Measurements from ENCODE around the gene TRAPPC1. TPM values are rescaled to one million over a fixed set of nuclear protein-coding genes. Genes with fewer than 3 reads are reported as not detected.

TRAPPC1 gene
- total RNA-seq, 1 experiment from 2014 or later: 26.4 TPM

- DNase-seq: peak; percentile 84
- no TSS peak for BruUV-seq (replicated peaks)
- ATAC-seq: peak; percentile 9; the same call in 1 of the 2 replicates
Observed at GRCh38 chr17:7889166-7889955, 42.4 kb downstream of the TRAPPC1 start.

GRCh38 chr17:7888184-7888920 lies 43.4 kb downstream of the TRAPPC1 start, which contains the start of gene CHD3:
CHD3 (plus strand) TSS chr17:7888789; CDS start chr17:7889001, 212 bp downstream.
- peaks cover 28% of the 10 kb centered on the region for H3K4me1 ChIP-seq (ENCODE audit: insufficient read depth, low read length)
- intact Hi-C loops (cut with micrococcal nuclease): no loop called here

More at GRCh38 chr17:7889166-7889955, 42.4 kb downstream of the TRAPPC1 start:
- Histone ChIP-seq H3K36me3 (ENCODE audit: low read depth, low read length) (peaks cover 10% of the 10 kb centered on the region; the same call in 1 of the 2 replicates), H3K9me2 (replicated peaks; ENCODE audit: low read length) (no peaks in the 10 kb centered on the region), H2AFZ (ENCODE audit: low read length) (no peak overlapping the region), H4K20me1 (ENCODE audit: low read length) (no peaks in the 10 kb centered on the region), H3K9me3 (ENCODE audit: low read length) (no peaks in the 10 kb centered on the region), H3K27me3 (ENCODE audit: low read length) (no peaks in the 10 kb centered on the region), H3K9ac (ENCODE audit: low read length) (peak overlapping the region; percentile 87), H3K4me2 (ENCODE audit: low read length) (peak overlapping the region; percentile 95), H3K79me2 (ENCODE audit: low read length) (peaks cover 39% of the 10 kb centered on the region), H3F3A (ENCODE audit: low read length, unreplicated experiment) (peaks cover 11% of the 10 kb centered on the region), H3K27ac (ENCODE audit: low read length) (peak overlapping the region; percentile 96), H3K4me1 (ENCODE audit: insufficient read depth, low read length) (peaks cover 21% of the 10 kb centered on the region), H3K4me3 (ENCODE audit: low read length) (peak overlapping the region; percentile 94; the same call in 1 of the 2 replicates)
- intact Hi-C loops (cut with micrococcal nuclease): no loop called here
- ChIA-PET CTCF (no interaction called here), POLR2A (ENCODE audit: unreplicated experiment) (no interaction called here)
- TF ChIP-seq EZH2 (IDR thresholded peaks at IDR 0.05; ENCODE audit: low read length, unreplicated experiment): no peak

More at GRCh38 chr17:7888184-7888920, 43.4 kb downstream of the TRAPPC1 start, which contains the start of gene CHD3:
- peak within 1 kb of the TSS; percentile 94 for H3K4me3 ChIP-seq (ENCODE audit: low read length)
- H3K9ac ChIP-seq (ENCODE audit: low read length): peak within 1 kb of the TSS; percentile 87
- ChIA-PET CTCF (no interaction called here), POLR2A (ENCODE audit: unreplicated experiment) (no interaction called here)
- no peaks in the 10 kb centered on the region for H4K20me1 ChIP-seq (ENCODE audit: low read length)
- peaks cover 10% of the 10 kb centered on the region; the same call in 1 of the 2 replicates for H3K36me3 ChIP-seq (ENCODE audit: low read depth, low read length)
- TF ChIP-seq EZH2phosphoT487 (IDR thresholded peaks at IDR 0.05; ENCODE audit: borderline replicate concordance, low read length) (no peak), EZH2 (IDR thresholded peaks at IDR 0.05; ENCODE audit: low read length, unreplicated experiment) (no peak), CTCF (conservative IDR thresholded peaks at IDR 0.05; ENCODE audit: low read depth, low read length) (no peak)
- H3K27me3 ChIP-seq (ENCODE audit: low read length): no peaks in the 10 kb centered on the region
- DNase-seq (peak; percentile 71), ATAC-seq (peak; percentile 33)
- H3K9me3 ChIP-seq (ENCODE audit: low read length): no peaks in the 10 kb centered on the region
- H3K79me2 ChIP-seq (ENCODE audit: low read length): peaks cover 39% of the 10 kb centered on the region
- peak within 1 kb of the TSS; percentile 66 for H2AFZ ChIP-seq (ENCODE audit: low read length)
- BruUV-seq (replicated peaks): no TSS peak
- H3K27ac ChIP-seq (ENCODE audit: low read length): peak within 1 kb of the TSS; percentile 96
- H3F3A ChIP-seq (ENCODE audit: low read length, unreplicated experiment): peaks cover 11% of the 10 kb centered on the region
- peak within 1 kb of the TSS; percentile 95 for H3K4me2 ChIP-seq (ENCODE audit: low read length)
- no peaks in the 10 kb centered on the region for H3K9me2 ChIP-seq (replicated peaks; ENCODE audit: low read length)
